ENCODE results near the gene KAT7. TPM values are rescaled to one million over a fixed set of nuclear protein-coding genes. Genes with fewer than 3 reads are reported as not detected.

The KAT7 gene
- total and polyA plus RNA-seq, 4 donors: 8.7 to 87.5 (median 35.7) TPM

- Histone ChIP-seq H3K27ac (ENCODE audit: low read depth in 1 of 2, low read length in 1 of 2) (no peak overlapping the region), H3K9me3 (ENCODE audit: control insufficient read depth in 4 of 4, insufficient read depth in 3 of 4, low read length in 3 of 4) (no peaks in the 10 kb centered on the region), H3K36me3 (ENCODE audit: control insufficient read depth in 4 of 4, insufficient read depth in 4 of 4, low read length in 4 of 4) (no peaks in the 10 kb centered on the region), H3K9ac (ENCODE audit: insufficient read depth in 1 of 2, low read length in 2 of 2) (no peak overlapping the region), H3K27me3 (ENCODE audit: control insufficient read depth in 3 of 3, insufficient read depth in 3 of 3, low read length in 2 of 3) (peaks cover 0 to 11% (median 5%) of the 10 kb centered on the region in 3 donors), H3K4me3 (no peak overlapping the region), H3K4me1 (ENCODE audit: control insufficient read depth in 5 of 5, insufficient read depth in 5 of 5, low read length in 5 of 5) (peaks cover 0 to 10% (median 0%) of the 10 kb centered on the region in 5 donors)
- ATAC-seq (ENCODE audit: insufficient read depth, low FRiP score): no peak
- WGBS, 2 donors: 78 to 83% methylated on average over 5 of the region's 5 CpGs
- no peak for TF ChIP-seq CTCF (IDR thresholded peaks at IDR 0.05; ENCODE audit: control extremely low read depth, extremely low read depth)
- DNase-seq: no peak
Observed at GRCh38 chr17:49854126-49854525, 65.6 kb downstream of the KAT7 start.

GRCh38 chr17:49858796-49859195 lies 70.3 kb downstream of the KAT7 start:
- no peak for DNase-seq
- 17 to 51% methylated on average over 6 of the region's 6 CpGs for WGBS, 2 donors
- Histone ChIP-seq H3K36me3 (ENCODE audit: control insufficient read depth in 4 of 4, insufficient read depth in 4 of 4, low read length in 4 of 4) (no peaks in the 10 kb centered on the region), H3K27ac (ENCODE audit: low read depth in 1 of 2, low read length in 1 of 2) (no peak overlapping the region), H3K4me3 (no peak overlapping the region), H3K4me1 (ENCODE audit: control insufficient read depth in 5 of 5, insufficient read depth in 5 of 5, low read length in 5 of 5) (no peaks in the 10 kb centered on the region), H3K27me3 (ENCODE audit: control insufficient read depth in 3 of 3, insufficient read depth in 3 of 3, low read length in 2 of 3) (peaks cover 0 to 3% (median 0%) of the 10 kb centered on the region in 3 donors), H3K9me3 (ENCODE audit: control insufficient read depth in 4 of 4, insufficient read depth in 3 of 4, low read length in 3 of 4) (no peaks in the 10 kb centered on the region), H3K9ac (ENCODE audit: insufficient read depth in 1 of 2, low read length in 2 of 2) (no peak overlapping the region)
- no peak for ATAC-seq (ENCODE audit: insufficient read depth, low FRiP score)
- TF ChIP-seq CTCF (IDR thresholded peaks at IDR 0.05; ENCODE audit: control extremely low read depth, extremely low read depth): no peak

- WGBS, 2 donors: 61 to 78% methylated on average over 20 of the region's 20 CpGs
- Histone ChIP-seq H3K4me1 (ENCODE audit: control insufficient read depth in 5 of 5, insufficient read depth in 5 of 5, low read length in 5 of 5) (peaks cover 0 to 5% (median 0%) of the 10 kb centered on the region in 5 donors), H3K4me3 (no peak overlapping the region), H3K27ac (ENCODE audit: low read depth in 1 of 2, low read length in 1 of 2) (no peak overlapping the region), H3K36me3 (ENCODE audit: control insufficient read depth in 4 of 4, insufficient read depth in 4 of 4, low read length in 4 of 4) (no peaks in the 10 kb centered on the region), H3K9me3 (ENCODE audit: control insufficient read depth in 4 of 4, insufficient read depth in 3 of 4, low read length in 3 of 4) (no peaks in the 10 kb centered on the region), H3K27me3 (ENCODE audit: control insufficient read depth in 3 of 3, insufficient read depth in 3 of 3, low read length in 2 of 3) (peaks cover 0 to 3% (median 0%) of the 10 kb centered on the region in 3 donors), H3K9ac (ENCODE audit: insufficient read depth in 1 of 2, low read length in 2 of 2) (no peak overlapping the region)
- no peak for TF ChIP-seq CTCF (IDR thresholded peaks at IDR 0.05; ENCODE audit: control extremely low read depth, extremely low read depth)
- no peak for DNase-seq
- ATAC-seq (ENCODE audit: insufficient read depth, low FRiP score): no peak
Observed at GRCh38 chr17:49859991-49860953, 71.8 kb downstream of the KAT7 start.
